Upper lobe of left lung (tissue), 4 donors: ENCODE data around the gene SFT2D1.

Experiments used
- EP300 ChIP-seq, 4 donors: sonication (generic); formaldehyde crosslinking; IDR thresholded peaks; one replicate each; pipeline ENCODE4 v1.5.1; 2017; ENCODE audit warnings: antibody characterized with exemption in 4 of 4, control low read depth in 2 of 4
- POLR2A ChIP-seq, 4 donors: fragments of 450-650 bp; IDR thresholded peaks; one replicate each; pipeline ENCODE4 v1.5.1; 2016 to 2017; ENCODE audit warnings: antibody characterized with exemption in 4 of 4, mild to moderate bottlenecking in 2 of 4
- POLR2AphosphoS5 ChIP-seq, 2 donors: sonication (generic); formaldehyde crosslinking; IDR thresholded peaks; one replicate each; pipeline ENCODE4 v1.5.1; 2017; ENCODE audit warnings: antibody characterized with exemption in 2 of 2
- TF ChIP-seq, protein P1 (sequence below), 6 experiments: fragments of 450-650 bp in 4 of 6; fragments of 200-600 bp in 2 of 6; sonication (generic) in 2 of 6; IDR thresholded peaks; one replicate each; pipeline ENCODE4 v1.5.1; 2016 to 2019; ENCODE audit warnings: antibody characterized with exemption in 6 of 6

DNA sequence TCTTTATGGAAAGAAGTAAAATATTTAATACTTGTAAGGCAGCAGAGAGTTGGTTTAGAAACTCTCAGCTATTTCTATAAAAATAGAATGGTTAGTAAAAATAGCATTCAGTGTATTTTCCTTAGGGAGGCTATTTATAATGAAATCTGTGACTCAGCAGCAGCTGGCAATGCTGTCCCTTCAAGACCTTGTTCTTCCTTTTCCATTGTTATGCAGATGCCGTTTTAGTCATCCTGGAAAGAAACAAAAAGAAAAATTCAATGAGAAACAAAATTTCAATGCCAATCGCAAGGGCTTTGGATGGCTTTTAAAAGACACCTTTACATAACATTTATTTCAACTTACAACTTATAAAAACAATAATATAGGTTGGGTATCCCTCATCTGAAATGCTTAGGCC lies 22.9 kb upstream of the SFT2D1 start:
- TF ChIP-seq, protein P1, sequence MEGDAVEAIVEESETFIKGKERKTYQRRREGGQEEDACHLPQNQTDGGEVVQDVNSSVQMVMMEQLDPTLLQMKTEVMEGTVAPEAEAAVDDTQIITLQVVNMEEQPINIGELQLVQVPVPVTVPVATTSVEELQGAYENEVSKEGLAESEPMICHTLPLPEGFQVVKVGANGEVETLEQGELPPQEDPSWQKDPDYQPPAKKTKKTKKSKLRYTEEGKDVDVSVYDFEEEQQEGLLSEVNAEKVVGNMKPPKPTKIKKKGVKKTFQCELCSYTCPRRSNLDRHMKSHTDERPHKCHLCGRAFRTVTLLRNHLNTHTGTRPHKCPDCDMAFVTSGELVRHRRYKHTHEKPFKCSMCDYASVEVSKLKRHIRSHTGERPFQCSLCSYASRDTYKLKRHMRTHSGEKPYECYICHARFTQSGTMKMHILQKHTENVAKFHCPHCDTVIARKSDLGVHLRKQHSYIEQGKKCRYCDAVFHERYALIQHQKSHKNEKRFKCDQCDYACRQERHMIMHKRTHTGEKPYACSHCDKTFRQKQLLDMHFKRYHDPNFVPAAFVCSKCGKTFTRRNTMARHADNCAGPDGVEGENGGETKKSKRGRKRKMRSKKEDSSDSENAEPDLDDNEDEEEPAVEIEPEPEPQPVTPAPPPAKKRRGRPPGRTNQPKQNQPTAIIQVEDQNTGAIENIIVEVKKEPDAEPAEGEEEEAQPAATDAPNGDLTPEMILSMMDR (IDR thresholded peaks at IDR 0.05): no peak
- no peak for TF ChIP-seq POLR2A (IDR thresholded peaks at IDR 0.05)
- no peak for TF ChIP-seq POLR2AphosphoS5 (IDR thresholded peaks at IDR 0.05)
- TF ChIP-seq EP300 (IDR thresholded peaks at IDR 0.05): no peak
